Vagina (tissue), 2 donors: ENCODE results near the gene PPP1R36.

Source experiments
- POLR2AphosphoS5 ChIP-seq, 2 donors: sonication (generic); formaldehyde crosslinking; IDR thresholded peaks; one replicate each; pipeline ENCODE4 v1.9.0; 2017; ENCODE audit warnings: antibody characterized with exemption in 2 of 2, mild to moderate bottlenecking in 2 of 2, low read depth in 1 of 2; ENCODE audit not compliant: insufficient read depth in 1 of 2
- TF ChIP-seq, protein P1 (sequence below), 3 experiments: fragments of 450-650 bp in 2 of 3; fragments of 200-600 bp in 1 of 3; sonication (generic) in 1 of 3; IDR thresholded peaks; one replicate each; pipeline ENCODE4 v1.5.1; 2017 to 2019; ENCODE audit warnings: antibody characterized with exemption in 3 of 3, mild to moderate bottlenecking in 2 of 3, moderate library complexity in 2 of 3

DNA sequence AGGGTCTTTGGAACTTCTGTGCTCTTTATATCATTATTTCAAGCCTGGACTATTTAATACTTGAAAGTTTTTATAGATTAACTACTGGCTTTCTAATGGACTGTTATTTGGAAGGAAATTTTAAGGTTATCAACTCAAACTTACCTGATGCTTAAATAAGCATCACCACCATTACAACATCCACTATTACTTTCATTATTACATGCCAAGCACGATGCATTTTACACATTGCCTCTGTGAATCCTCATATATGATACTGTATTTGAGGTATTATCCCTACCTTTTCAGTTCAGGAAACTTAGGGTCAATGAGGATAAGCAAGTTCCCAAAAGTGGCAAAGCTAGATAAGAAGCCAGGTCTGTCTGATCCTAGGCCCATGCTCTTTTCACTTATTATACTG lies 32.8 kb upstream of the PPP1R36 start:
- TF ChIP-seq, protein P1, sequence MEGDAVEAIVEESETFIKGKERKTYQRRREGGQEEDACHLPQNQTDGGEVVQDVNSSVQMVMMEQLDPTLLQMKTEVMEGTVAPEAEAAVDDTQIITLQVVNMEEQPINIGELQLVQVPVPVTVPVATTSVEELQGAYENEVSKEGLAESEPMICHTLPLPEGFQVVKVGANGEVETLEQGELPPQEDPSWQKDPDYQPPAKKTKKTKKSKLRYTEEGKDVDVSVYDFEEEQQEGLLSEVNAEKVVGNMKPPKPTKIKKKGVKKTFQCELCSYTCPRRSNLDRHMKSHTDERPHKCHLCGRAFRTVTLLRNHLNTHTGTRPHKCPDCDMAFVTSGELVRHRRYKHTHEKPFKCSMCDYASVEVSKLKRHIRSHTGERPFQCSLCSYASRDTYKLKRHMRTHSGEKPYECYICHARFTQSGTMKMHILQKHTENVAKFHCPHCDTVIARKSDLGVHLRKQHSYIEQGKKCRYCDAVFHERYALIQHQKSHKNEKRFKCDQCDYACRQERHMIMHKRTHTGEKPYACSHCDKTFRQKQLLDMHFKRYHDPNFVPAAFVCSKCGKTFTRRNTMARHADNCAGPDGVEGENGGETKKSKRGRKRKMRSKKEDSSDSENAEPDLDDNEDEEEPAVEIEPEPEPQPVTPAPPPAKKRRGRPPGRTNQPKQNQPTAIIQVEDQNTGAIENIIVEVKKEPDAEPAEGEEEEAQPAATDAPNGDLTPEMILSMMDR (IDR thresholded peaks at IDR 0.05): no peak
- no peak for TF ChIP-seq POLR2AphosphoS5 (IDR thresholded peaks at IDR 0.05; ENCODE audit: insufficient read depth in 1 of 2, low read depth in 1 of 2)
